ENCODE data around the gene ZNF281.

Gene ZNF281

DNA sequence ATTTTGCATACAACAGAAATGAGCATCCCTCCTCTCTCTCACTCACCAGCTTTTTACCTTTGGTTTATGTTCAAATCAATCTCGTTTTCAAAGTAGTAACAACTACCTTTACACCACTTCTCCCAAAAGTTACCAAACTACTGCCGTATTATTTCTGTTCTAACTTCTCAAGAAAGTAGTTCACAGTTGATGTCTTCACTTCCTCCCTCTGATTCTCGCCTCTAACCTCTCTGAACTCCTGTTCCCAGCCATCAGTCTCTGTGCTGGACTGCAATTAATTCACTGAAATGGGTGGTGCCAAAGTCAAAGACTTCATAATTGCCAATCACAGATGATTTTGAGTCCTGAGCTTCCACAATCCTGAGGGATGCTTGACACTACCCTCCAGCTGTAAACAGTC lies 54.0 kb downstream of the ZNF281 start:
- Histone ChIP-seq H4K20me1 (ENCODE audit: insufficient read depth, low read length) (no peaks in the 10 kb centered on the region), H3K4me1 (ENCODE audit: low read length) (peaks cover 17% of the 10 kb centered on the region), H3K27ac (ENCODE audit: low read length) (no peak overlapping the region), H3F3A (ENCODE audit: insufficient read depth, low read length) (peaks cover 10% of the 10 kb centered on the region), H2AFZ (ENCODE audit: low read length) (no peak overlapping the region), H3K4me2 (ENCODE audit: low read depth, low read length) (no peak overlapping the region), H3K9me3 (replicated peaks; ENCODE audit: insufficient read depth, low read length) (no peaks in the 10 kb centered on the region), H3K4me3 (ENCODE audit: low read length) (no peak overlapping the region), H3K9me2 (replicated peaks; ENCODE audit: insufficient read depth, low read length) (no peaks in the 10 kb centered on the region), H3K27me3 (replicated peaks; ENCODE audit: insufficient read depth, low read length) (no peaks in the 10 kb centered on the region), H3K79me2 (ENCODE audit: low read length) (no peaks in the 10 kb centered on the region), H3K36me3 (replicated peaks; ENCODE audit: insufficient read depth, low read length) (no peaks in the 10 kb centered on the region), H3K9ac (ENCODE audit: low read length) (no peak overlapping the region)
- TF ChIP-seq EZH2 (optimal IDR thresholded peaks at IDR 0.05; ENCODE audit: low read depth, low read length) = no peak
- TF ChIP-seq, protein P1, sequence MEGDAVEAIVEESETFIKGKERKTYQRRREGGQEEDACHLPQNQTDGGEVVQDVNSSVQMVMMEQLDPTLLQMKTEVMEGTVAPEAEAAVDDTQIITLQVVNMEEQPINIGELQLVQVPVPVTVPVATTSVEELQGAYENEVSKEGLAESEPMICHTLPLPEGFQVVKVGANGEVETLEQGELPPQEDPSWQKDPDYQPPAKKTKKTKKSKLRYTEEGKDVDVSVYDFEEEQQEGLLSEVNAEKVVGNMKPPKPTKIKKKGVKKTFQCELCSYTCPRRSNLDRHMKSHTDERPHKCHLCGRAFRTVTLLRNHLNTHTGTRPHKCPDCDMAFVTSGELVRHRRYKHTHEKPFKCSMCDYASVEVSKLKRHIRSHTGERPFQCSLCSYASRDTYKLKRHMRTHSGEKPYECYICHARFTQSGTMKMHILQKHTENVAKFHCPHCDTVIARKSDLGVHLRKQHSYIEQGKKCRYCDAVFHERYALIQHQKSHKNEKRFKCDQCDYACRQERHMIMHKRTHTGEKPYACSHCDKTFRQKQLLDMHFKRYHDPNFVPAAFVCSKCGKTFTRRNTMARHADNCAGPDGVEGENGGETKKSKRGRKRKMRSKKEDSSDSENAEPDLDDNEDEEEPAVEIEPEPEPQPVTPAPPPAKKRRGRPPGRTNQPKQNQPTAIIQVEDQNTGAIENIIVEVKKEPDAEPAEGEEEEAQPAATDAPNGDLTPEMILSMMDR (IDR thresholded peaks at IDR 0.05; ENCODE audit: low read length) = no peak
- no peak for TF ChIP-seq EZH2phosphoT487 (IDR thresholded peaks at IDR 0.05; ENCODE audit: low read length)
- DNase-seq = no peak

Data from MM.1S (cell line).